ENCODE measurements around the gene FOLR1.

The FOLR1 gene

GRCh38 chr11:72236774-72237111, 44.8 kb downstream of the FOLR1 start:
- no peak for DNase-seq

- DNase-seq: no peak
Measured at GRCh38 chr11:72237112-72237931, 45.4 kb downstream of the FOLR1 start.

GRCh38 chr11:72238040-72238450, 46.1 kb downstream of the FOLR1 start:
- peak; percentile 68 for DNase-seq

- DNase-seq: no peak
Measured at GRCh38 chr11:72238492-72239312, 46.8 kb downstream of the FOLR1 start.

- DNase-seq: peak; percentile 37
Measured at GRCh38 chr11:72239313-72239848, 47.4 kb downstream of the FOLR1 start.

- DNase-seq: peak; percentile 32
Measured at GRCh38 chr11:72239849-72240460, 48.0 kb downstream of the FOLR1 start.

GRCh38 chr11:72240461-72241290, 48.7 kb downstream of the FOLR1 start:
- peak; percentile 37 for DNase-seq

GRCh38 chr11:72241291-72241781, 49.4 kb downstream of the FOLR1 start:
- no peak for DNase-seq

GRCh38 chr11:72242141-72242540, 50.2 kb downstream of the FOLR1 start:
- DNase-seq: no peak

- no peak for DNase-seq
Measured at GRCh38 chr11:72243173-72244059, 51.5 kb downstream of the FOLR1 start.

- DNase-seq: no peak
Measured at GRCh38 chr11:72244060-72244360, 52.1 kb downstream of the FOLR1 start, which contains the start of gene PHOX2A. Gene PHOX2A, minus strand, starts transcription at chr11:72244176. Its CDS starts 172 bp downstream, at chr11:72244004.

- DNase-seq: no peak
Measured at GRCh38 chr11:72244361-72245262, 52.7 kb downstream of the FOLR1 start.

GRCh38 chr11:72245263-72245816, 53.4 kb downstream of the FOLR1 start:
- DNase-seq: no peak
